AG09309 (cell line): ENCODE measurements around the gene EDIL3.

Experiments used
- DNase-seq: peaks from one replicate; pipeline ENCODE4 v3.0.0-alpha.2; 2010; ENCODE audit warnings: low read depth
- H3K4me3 ChIP-seq: 2 replicates; pipeline ENCODE4 v1.5.1; 2011; ENCODE audit warnings: mild to moderate bottlenecking, low read depth, low read length, moderate library complexity; ENCODE audit not compliant: control insufficient read depth
- TF ChIP-seq, protein P1 (sequence below): IDR thresholded peaks from 2 replicates; pipeline ENCODE4 v1.5.1; 2011; ENCODE audit warnings: mild to moderate bottlenecking, low read depth, low read length, inconsistent platforms; ENCODE audit not compliant: insufficient read depth, control insufficient read depth; ENCODE audit errors: missing control alignments

EDIL3 gene

DNA sequence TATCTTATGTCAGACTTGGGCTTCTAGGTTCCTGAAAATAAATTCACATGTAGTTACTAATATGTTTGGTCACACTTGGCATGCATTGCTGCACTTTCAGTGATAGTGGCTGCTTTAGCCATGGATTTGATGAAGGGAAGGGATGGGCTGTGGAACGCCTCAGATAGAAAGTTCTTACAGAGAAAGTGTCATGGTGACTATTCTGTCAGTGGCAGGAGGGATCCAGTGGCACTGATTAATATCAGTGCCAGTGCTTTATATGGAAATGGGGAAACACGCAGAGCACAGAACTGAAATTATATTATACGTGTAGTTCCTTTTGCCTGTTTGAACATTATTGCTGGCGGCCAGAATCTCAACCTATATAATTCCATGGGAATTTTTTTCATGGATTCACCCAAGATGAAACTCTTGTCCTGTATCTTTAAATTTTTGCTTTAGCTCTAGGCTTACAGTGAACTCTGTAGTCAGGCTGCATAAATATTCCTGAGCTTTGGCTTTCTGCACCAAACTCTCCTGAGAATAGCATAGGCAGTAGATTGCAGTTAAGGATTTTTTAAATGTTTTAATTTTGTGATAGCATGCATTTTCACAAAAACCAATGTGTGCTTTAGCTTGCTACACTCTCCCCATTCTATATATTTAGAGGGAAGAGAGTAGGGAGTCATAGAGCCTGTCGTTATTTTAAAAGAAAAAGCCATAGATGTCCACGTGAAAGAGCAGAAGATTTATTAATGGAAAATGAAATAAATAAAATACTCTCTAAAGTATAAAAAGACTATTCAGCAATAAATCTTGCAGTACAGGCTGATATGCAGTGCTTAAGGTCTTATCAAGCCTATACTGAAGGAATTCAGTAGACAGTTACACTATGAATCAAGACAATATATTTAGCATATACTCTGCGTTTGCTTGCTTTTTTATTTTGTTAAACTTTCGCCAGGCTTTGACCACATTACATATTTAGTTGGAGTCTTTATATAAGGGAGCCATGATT lies 98.7 kb downstream of the EDIL3 start:
- no peak for DNase-seq
- no peak overlapping the region for H3K4me3 ChIP-seq
- TF ChIP-seq, protein P1, sequence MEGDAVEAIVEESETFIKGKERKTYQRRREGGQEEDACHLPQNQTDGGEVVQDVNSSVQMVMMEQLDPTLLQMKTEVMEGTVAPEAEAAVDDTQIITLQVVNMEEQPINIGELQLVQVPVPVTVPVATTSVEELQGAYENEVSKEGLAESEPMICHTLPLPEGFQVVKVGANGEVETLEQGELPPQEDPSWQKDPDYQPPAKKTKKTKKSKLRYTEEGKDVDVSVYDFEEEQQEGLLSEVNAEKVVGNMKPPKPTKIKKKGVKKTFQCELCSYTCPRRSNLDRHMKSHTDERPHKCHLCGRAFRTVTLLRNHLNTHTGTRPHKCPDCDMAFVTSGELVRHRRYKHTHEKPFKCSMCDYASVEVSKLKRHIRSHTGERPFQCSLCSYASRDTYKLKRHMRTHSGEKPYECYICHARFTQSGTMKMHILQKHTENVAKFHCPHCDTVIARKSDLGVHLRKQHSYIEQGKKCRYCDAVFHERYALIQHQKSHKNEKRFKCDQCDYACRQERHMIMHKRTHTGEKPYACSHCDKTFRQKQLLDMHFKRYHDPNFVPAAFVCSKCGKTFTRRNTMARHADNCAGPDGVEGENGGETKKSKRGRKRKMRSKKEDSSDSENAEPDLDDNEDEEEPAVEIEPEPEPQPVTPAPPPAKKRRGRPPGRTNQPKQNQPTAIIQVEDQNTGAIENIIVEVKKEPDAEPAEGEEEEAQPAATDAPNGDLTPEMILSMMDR: no peak

DNA sequence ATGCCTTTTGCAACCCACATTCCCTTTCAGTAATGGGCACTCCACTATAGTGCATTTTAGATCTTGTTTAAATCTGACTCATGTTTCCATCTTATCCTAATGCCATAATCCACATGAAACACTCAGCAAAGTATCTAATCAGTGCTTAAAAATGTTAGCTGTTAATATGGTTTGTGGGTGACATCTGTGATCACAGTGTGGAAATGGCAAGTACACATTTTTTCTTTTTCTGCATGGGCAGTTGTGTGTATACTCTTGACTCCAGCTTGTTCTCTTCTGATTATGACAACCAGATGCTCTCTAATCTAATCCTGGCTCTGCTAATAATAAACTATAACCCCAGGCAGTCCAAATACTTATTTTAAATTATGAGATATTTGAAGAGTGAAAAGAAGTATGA lies 103.3 kb downstream of the EDIL3 start:
- TF ChIP-seq, protein P1: no peak
- DNase-seq: no peak
- H3K4me3 ChIP-seq: no peak overlapping the region

DNA sequence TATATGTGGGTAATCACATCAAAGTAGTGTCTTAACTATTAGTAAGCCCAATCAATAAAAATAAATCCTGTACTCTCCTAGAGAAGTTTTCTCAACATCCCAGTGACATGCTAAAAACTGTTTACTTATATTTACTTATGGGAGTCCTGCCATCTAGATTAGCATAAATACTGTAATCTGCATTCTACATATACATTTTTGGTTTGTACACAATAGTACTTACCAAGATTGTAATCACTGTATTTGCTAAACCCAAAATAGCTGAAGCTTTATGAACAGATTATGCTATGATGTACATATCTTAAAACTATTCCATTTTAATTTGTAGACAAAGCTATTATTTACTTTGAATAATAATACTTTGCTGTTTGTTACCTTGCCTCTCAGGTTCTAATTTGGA lies 105.4 kb downstream of the EDIL3 start:
- no peak for DNase-seq
- TF ChIP-seq, protein P1: no peak
- no peak overlapping the region for H3K4me3 ChIP-seq

DNA sequence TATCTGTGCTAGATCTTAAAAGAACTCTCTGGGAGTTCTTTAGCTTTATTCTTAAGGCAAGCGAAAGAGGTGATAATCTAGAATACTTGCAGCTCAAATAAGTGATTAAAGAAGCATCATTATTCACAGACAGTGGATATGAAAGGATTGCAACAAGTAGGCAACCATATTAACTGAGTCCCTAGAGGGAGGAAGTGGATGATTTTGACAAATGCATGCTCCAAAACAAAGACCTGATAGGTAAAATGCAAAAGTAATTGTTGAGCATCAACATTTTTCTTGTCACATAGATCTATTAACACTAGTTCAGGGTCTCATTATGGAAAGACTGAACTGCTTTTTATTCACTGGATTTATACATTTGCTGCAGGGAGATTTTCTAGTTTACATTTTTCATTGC lies 109.1 kb downstream of the EDIL3 start:
- H3K4me3 ChIP-seq: no peak overlapping the region
- DNase-seq: no peak
- TF ChIP-seq, protein P1: no peak

DNA sequence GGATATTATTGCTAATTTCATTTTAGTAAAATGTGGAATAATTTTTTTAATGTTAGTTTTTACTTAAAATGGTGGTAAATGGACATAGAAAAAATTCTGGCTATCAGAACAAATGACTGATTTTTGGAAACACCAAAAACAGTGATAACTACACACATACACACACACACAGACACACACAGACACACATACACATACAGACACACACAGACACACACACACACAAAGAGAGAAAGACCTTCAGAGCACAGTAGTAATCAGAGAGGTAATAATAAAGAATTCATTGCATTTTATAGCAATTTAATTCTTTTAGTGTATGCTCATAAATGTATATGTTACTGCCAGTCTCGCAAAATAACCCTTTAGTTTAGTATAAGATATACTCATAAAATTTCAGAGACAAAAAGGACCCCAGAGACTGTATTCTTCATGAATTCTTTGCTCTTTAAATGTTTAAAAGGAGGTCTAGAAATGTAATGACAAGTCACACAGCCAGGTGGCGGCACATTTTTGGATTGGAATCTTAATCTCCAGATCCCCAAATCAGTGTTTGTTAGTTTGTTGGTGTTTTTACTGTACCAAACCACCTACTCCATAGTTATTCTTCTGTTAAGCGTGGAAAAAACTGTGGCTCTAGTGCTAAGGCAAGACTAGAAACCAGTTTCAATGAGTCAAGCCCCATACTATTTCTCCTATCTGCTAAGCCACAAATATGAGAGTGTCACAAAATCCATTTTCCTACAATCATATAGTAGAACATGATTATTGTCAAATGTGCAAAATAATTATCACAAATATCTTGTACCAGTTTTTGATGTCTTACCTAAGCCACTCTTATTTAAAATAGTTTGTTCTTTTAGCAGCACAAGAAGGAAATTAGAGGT lies 109.9 kb downstream of the EDIL3 start:
- H3K4me3 ChIP-seq: no peak overlapping the region
- TF ChIP-seq, protein P1: peak; percentile 46
- DNase-seq: no peak

DNA sequence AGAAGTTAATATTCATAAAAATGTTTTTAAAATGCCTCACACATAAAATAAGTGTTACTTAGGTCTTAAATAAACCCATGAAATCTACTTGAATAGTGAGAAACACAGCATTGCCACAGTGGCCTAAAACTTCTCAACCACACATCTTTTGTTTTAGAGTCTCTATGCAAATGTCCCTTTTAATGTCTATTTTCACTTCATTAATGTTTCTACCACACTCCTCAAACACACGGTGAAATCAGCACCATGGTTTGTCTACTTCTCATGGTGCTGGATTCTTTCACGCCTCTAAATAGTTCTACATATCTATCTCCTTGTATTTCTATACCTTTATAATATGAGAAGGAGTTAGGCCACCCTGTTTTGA lies 111.2 kb downstream of the EDIL3 start:
- DNase-seq: no peak
- TF ChIP-seq, protein P1: no peak
- H3K4me3 ChIP-seq: no peak overlapping the region
